ENCODE data around the gene NSL1.
"Not testable (repeated sequence)": the region's sequence is repeated elsewhere in the genome, so short reads cannot be mapped to it uniquely, and the experiment has no call there.

The NSL1 gene

GRCh38 chr1:212716161-212716560 is 75.4 kb downstream of the NSL1 start:
- Histone ChIP-seq H3K4me3 (ENCODE audit: low read depth, low read length) (no peak overlapping the region), H3K27me3 (replicated peaks) (no peaks in the 10 kb centered on the region), H3K36me3 (replicated peaks) (no peaks in the 10 kb centered on the region), H3K27ac (no peak overlapping the region)
- no peak for DNase-seq
- in situ Hi-C loops (cut with HindIII; ENCODE audit: low pct_ligation_motif_present, low sequenced_read_pairs) = no loop called here
- TF ChIP-seq, protein P1, sequence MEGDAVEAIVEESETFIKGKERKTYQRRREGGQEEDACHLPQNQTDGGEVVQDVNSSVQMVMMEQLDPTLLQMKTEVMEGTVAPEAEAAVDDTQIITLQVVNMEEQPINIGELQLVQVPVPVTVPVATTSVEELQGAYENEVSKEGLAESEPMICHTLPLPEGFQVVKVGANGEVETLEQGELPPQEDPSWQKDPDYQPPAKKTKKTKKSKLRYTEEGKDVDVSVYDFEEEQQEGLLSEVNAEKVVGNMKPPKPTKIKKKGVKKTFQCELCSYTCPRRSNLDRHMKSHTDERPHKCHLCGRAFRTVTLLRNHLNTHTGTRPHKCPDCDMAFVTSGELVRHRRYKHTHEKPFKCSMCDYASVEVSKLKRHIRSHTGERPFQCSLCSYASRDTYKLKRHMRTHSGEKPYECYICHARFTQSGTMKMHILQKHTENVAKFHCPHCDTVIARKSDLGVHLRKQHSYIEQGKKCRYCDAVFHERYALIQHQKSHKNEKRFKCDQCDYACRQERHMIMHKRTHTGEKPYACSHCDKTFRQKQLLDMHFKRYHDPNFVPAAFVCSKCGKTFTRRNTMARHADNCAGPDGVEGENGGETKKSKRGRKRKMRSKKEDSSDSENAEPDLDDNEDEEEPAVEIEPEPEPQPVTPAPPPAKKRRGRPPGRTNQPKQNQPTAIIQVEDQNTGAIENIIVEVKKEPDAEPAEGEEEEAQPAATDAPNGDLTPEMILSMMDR (IDR thresholded peaks at IDR 0.05; ENCODE audit: low read depth, low read length, missing control alignments) = no peak

DNA sequence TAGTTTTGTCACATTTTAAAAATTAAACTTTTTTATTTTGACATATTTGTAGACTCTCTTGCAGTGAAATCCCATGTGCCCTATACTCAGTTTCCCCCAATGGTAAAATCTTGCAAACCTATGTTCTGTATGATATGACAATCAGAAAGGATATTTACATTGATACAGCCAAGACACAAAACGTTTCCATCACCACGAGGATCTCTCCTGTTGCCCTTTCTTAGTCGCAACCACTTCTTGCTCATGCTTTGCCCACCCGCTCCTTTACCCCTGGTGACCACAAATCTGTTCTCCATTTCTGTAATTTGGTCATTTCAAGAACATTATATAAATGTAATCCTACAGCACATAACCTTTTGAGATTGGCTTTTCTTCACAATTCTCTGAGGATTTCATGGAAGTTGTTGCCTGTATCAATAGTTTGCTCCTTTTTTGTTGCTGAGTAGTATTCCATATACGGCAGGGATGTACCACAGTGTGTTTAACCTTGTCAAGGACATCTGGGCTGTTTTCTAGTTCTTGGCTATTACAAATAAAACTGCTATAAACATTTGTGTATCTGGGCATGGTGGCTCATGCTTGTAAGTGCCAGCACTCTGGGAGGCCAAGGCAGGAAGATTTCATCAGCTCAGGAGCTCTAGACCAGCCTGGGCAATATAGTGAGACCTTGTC is 78.0 kb downstream of the NSL1 start:
- no peak overlapping the region for H3K4me3 ChIP-seq (ENCODE audit: low read depth, low read length)
- no peak for DNase-seq
- in situ Hi-C loops (cut with HindIII; ENCODE audit: low pct_ligation_motif_present, low sequenced_read_pairs) = no loop called here
- TF ChIP-seq, protein P1 (IDR thresholded peaks at IDR 0.05; ENCODE audit: low read depth, low read length, missing control alignments) = no peak
- no peaks in the 10 kb centered on the region for H3K36me3 ChIP-seq (replicated peaks)
- H3K27ac ChIP-seq = no peak overlapping the region
- no peaks in the 10 kb centered on the region for H3K27me3 ChIP-seq (replicated peaks)

GRCh38 chr1:212712451-212713303 is 78.9 kb downstream of the NSL1 start:
- TF ChIP-seq, protein P1 (IDR thresholded peaks at IDR 0.05; ENCODE audit: low read depth, low read length, missing control alignments) = no peak
- H3K27ac ChIP-seq = peak overlapping the region; percentile 15

DNA sequence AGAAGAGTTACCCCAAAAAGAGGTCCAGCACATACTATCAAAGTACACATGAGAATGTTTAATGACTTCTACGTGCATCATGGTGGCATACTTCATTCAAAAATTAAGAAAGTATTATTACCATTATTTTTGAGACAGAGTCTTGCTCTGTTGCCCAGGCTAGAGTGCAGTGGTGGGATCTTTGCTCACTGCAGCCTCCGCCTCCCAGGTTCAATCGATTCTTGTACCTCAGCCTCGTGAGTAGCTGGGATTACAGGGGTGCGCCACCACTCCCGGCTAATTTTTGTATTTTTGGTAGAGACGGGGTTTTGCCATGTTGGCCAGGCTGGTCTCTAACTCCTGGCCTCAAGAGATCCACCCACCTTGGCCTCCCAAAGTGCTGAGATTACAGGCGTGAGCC is 79.6 kb downstream of the NSL1 start:
- H3K27me3 ChIP-seq (replicated peaks); DNase-seq; in situ Hi-C loops (cut with HindIII; ENCODE audit: low pct_ligation_motif_present, low sequenced_read_pairs); H3K36me3 ChIP-seq (replicated peaks); H3K4me3 ChIP-seq (ENCODE audit: low read depth, low read length): not testable (repeated sequence)
- H3K27ac ChIP-seq = peak overlapping the region; percentile 8

More at GRCh38 chr1:212712451-212713303, 78.9 kb downstream of the NSL1 start:
- Histone ChIP-seq H3K27me3 (replicated peaks) (no peaks in the 10 kb centered on the region), H3K4me3 (ENCODE audit: low read depth, low read length) (no peak overlapping the region), H3K36me3 (replicated peaks) (no peaks in the 10 kb centered on the region)
- DNase-seq = peak; percentile 40
- in situ Hi-C loops (cut with HindIII; ENCODE audit: low pct_ligation_motif_present, low sequenced_read_pairs) = no loop called here

DNA sequence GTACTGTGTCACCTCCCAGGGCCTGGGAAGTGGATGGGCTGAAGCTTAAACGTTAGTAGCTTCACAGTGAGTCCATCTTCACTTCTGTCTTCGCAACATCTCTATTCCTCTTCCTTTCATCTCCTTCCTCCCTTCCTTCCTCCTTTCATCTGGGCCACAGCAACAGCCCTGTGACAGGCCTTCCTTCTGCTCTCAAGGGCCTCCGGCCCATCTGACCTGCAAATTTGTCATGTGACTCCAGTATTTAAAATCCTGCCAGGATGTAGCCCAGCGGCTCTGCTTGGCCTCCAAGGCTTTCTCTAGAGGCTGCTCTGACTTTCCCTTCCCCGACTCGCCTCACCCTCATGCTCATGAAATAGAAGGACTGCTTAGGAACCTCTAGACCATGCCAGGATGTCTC is 81.0 kb downstream of the NSL1 start:
- TF ChIP-seq, protein P1 (IDR thresholded peaks at IDR 0.05; ENCODE audit: low read depth, low read length, missing control alignments) = no peak
- in situ Hi-C loops (cut with HindIII; ENCODE audit: low pct_ligation_motif_present, low sequenced_read_pairs) = no loop called here
- no peaks in the 10 kb centered on the region for H3K36me3 ChIP-seq (replicated peaks)
- DNase-seq = no peak
- no peak overlapping the region for H3K27ac ChIP-seq
- H3K4me3 ChIP-seq (ENCODE audit: low read depth, low read length) = no peak overlapping the region
- H3K27me3 ChIP-seq (replicated peaks) = no peaks in the 10 kb centered on the region

DNA sequence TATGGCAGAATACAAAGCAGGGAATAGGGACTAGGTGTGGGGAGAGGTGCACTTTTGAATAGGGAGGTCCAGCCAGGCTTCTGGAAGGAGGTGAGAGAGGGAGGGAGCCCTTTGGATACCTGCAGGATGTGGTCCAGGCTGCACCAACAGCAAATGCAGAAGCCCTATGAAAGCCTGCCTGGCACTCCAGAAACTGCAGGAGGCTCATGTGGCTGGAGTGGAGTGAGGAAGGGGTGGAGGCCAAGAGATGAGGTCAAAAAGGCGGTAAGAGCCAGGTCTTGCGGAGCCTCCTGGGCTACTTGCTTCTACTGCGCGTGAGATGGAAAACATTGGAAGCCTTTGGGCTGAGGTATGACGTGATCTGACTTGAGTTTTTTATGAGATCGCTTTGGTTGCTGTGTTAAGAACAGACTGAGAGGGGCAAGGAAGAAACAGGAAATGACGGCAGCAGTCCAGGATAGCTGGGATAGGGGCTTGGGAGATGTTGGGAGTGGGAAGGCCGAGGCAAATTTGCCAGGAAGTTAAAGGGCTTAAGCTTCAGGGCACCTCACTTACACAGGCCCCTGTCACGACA is 87.5 kb downstream of the NSL1 start:
- TF ChIP-seq, protein P1 (IDR thresholded peaks at IDR 0.05; ENCODE audit: low read depth, low read length, missing control alignments) = no peak
- Histone ChIP-seq H3K27me3 (replicated peaks) (no peaks in the 10 kb centered on the region), H3K4me3 (ENCODE audit: low read depth, low read length) (no peak overlapping the region), H3K27ac (no peak overlapping the region), H3K36me3 (replicated peaks) (no peaks in the 10 kb centered on the region)
- in situ Hi-C loops (cut with HindIII; ENCODE audit: low pct_ligation_motif_present, low sequenced_read_pairs) = no loop called here
- no peak for DNase-seq
